HUES64 (cell line): ENCODE measurements around the gene WNT3.
A peak's percentile ranks its signal among the peaks of the same experiment; 100 is the strongest.
"Not testable (repeated sequence)": the region's sequence is repeated elsewhere in the genome, so short reads cannot be mapped to it uniquely, and the experiment has no call there.

Source experiments
- H3K27ac ChIP-seq: 2 replicates; pipeline ENCODE4 v1.7.0; 2013; ENCODE audit warnings: low read depth, low read length, inconsistent platforms
- H3K27me3 ChIP-seq: 2 replicates; pipeline ENCODE4 v1.6.1; 2013; ENCODE audit warnings: mild to moderate bottlenecking, low read length; ENCODE audit not compliant: insufficient read depth
- H3K36me3 ChIP-seq: 2 replicates; pipeline ENCODE4 v1.6.1; 2013; ENCODE audit warnings: mild to moderate bottlenecking, low read length; ENCODE audit not compliant: insufficient read depth
- H3K4me1 ChIP-seq: 2 replicates; pipeline ENCODE4 v1.6.1; 2013; ENCODE audit warnings: mild to moderate bottlenecking, low read length, moderate library complexity; ENCODE audit not compliant: insufficient read depth
- H3K4me3 ChIP-seq: 2 replicates; pipeline ENCODE4 v1.5.1; 2013; ENCODE audit warnings: mild to moderate bottlenecking, low read length, moderate library complexity
- H3K9ac ChIP-seq: 2 replicates; pipeline ENCODE4 v1.6.1; 2013; ENCODE audit warnings: mild to moderate bottlenecking, low read depth, low read length
- H3K9me3 ChIP-seq: 2 replicates; pipeline ENCODE4 v1.6.1; 2013; ENCODE audit warnings: low read depth, low read length; ENCODE audit not compliant: insufficient read depth
- WGBS: fragments of 150-250, 120-280 bp; methylation state at CpG from one replicate; pipeline ENCODE4 v1.1.7; 2013; ENCODE audit warnings: missing lambda C conversion rate; 5-methylcytosine and 5-hydroxymethylcytosine counted together

WNT3 gene

GRCh38 chr17:46771561-46772474 is 46.7 kb downstream of the WNT3 start:
- Histone ChIP-seq H3K27me3 (peaks cover 72% of the 10 kb centered on the region), H3K9me3 (no peaks in the 10 kb centered on the region), H3K36me3 (no peaks in the 10 kb centered on the region), H3K4me3 (peak overlapping the region; percentile 46), H3K9ac (peak overlapping the region; percentile 63), H3K4me1 (peaks cover 24% of the 10 kb centered on the region), H3K27ac (peak overlapping the region; percentile 99)
- under 1% methylated on average over 135 of the region's 135 CpGs for WGBS

GRCh38 chr17:46770818-46771560 is 47.5 kb downstream of the WNT3 start:
- H3K4me1 ChIP-seq: peaks cover 24% of the 10 kb centered on the region
- no peaks in the 10 kb centered on the region for H3K9me3 ChIP-seq
- H3K27me3 ChIP-seq: peaks cover 64% of the 10 kb centered on the region
- H3K9ac ChIP-seq: peak overlapping the region; percentile 63
- no peaks in the 10 kb centered on the region for H3K36me3 ChIP-seq
- peak overlapping the region; percentile 87 for H3K27ac ChIP-seq
- 5% methylated on average over 73 of the region's 73 CpGs for WGBS
- H3K4me3 ChIP-seq: peak overlapping the region; percentile 46

- Histone ChIP-seq H3K27ac (no peak overlapping the region), H3K4me3 (peak overlapping the region; percentile 46), H3K4me1 (peaks cover 24% of the 10 kb centered on the region), H3K36me3 (no peaks in the 10 kb centered on the region), H3K27me3 (peaks cover 59% of the 10 kb centered on the region), H3K9me3 (no peaks in the 10 kb centered on the region), H3K9ac (no peak overlapping the region)
- 72% methylated on average over 14 of the region's 14 CpGs for WGBS
These were observed 48.1 kb downstream of the WNT3 start for GRCh38 chr17:46770439-46770817.

GRCh38 chr17:46769531-46770438 is 48.7 kb downstream of the WNT3 start:
- WGBS: 93% methylated on average over 56 of the region's 56 CpGs

GRCh38 chr17:46768896-46769295 is 49.6 kb downstream of the WNT3 start:
- not testable (repeated sequence) for H3K27ac ChIP-seq, H3K36me3 ChIP-seq, H3K9ac ChIP-seq, H3K9me3 ChIP-seq, H3K4me3 ChIP-seq
- Histone ChIP-seq H3K4me1 (peaks cover 23% of the 10 kb centered on the region), H3K27me3 (peaks cover 44% of the 10 kb centered on the region)
- WGBS: 96% methylated on average over 13 of the region's 14 CpGs

More at GRCh38 chr17:46769531-46770438, 48.7 kb downstream of the WNT3 start:
- no peaks in the 10 kb centered on the region for H3K36me3 ChIP-seq
- no peak overlapping the region for H3K4me3 ChIP-seq
- H3K4me1 ChIP-seq: peaks cover 26% of the 10 kb centered on the region
- H3K9ac ChIP-seq: no peak overlapping the region
- H3K27ac ChIP-seq: no peak overlapping the region
- H3K27me3 ChIP-seq: peaks cover 53% of the 10 kb centered on the region
- H3K9me3 ChIP-seq: no peaks in the 10 kb centered on the region

- WGBS: 96% methylated on average over 15 of the region's 15 CpGs
These were observed 50.0 kb downstream of the WNT3 start for GRCh38 chr17:46768540-46768870.

GRCh38 chr17:46766493-46767491 is 51.7 kb downstream of the WNT3 start:
- Histone ChIP-seq H3K4me1 (peaks cover 12% of the 10 kb centered on the region; the same call in 1 of the 2 replicates), H3K36me3 (0 out of 2 replicates have a peak, but pooled peaks cover 8% of the 10 kb centered on the region), H3K4me3 (no peak overlapping the region), H3K9me3 (no peaks in the 10 kb centered on the region), H3K27ac (no peak overlapping the region), H3K27me3 (peaks cover 32% of the 10 kb centered on the region), H3K9ac (no peak overlapping the region)
- WGBS: 92% methylated on average over 21 of the region's 21 CpGs

More at GRCh38 chr17:46768540-46768870, 50.0 kb downstream of the WNT3 start:
- peaks cover 40% of the 10 kb centered on the region for H3K27me3 ChIP-seq
- no peaks in the 10 kb centered on the region for H3K9me3 ChIP-seq
- H3K4me1 ChIP-seq: peaks cover 19% of the 10 kb centered on the region
- H3K4me3 ChIP-seq: no peak overlapping the region
- H3K36me3 ChIP-seq: no peaks in the 10 kb centered on the region
- H3K9ac ChIP-seq: no peak overlapping the region
- H3K27ac ChIP-seq: no peak overlapping the region

GRCh38 chr17:46765453-46765852 is 53.0 kb downstream of the WNT3 start:
- WGBS: 91% methylated on average over 12 of the region's 12 CpGs
- H3K9me3 ChIP-seq: no peaks in the 10 kb centered on the region
- no peak overlapping the region; the same call in 1 of the 2 replicates for H3K9ac ChIP-seq
- H3K27me3 ChIP-seq: peaks cover 24% of the 10 kb centered on the region
- H3K27ac ChIP-seq: no peak overlapping the region
- no peak overlapping the region for H3K4me3 ChIP-seq
- 0 out of 2 replicates have a peak, but pooled peaks cover 8% of the 10 kb centered on the region for H3K36me3 ChIP-seq
- H3K4me1 ChIP-seq: peaks cover 8% of the 10 kb centered on the region; the same call in 1 of the 2 replicates

GRCh38 chr17:46764709-46765401 is 53.6 kb downstream of the WNT3 start:
- Histone ChIP-seq H3K9ac (no peak overlapping the region; the same call in 1 of the 2 replicates), H3K27me3 (peaks cover 18% of the 10 kb centered on the region), H3K36me3 (peaks cover 11% of the 10 kb centered on the region; the same call in 1 of the 2 replicates), H3K4me3 (no peak overlapping the region), H3K9me3 (no peaks in the 10 kb centered on the region), H3K4me1 (peaks cover 5% of the 10 kb centered on the region; the same call in 1 of the 2 replicates), H3K27ac (no peak overlapping the region)
- WGBS: 83% methylated on average over 13 of the region's 13 CpGs
